Adrenal gland (tissue), 5 donors: ENCODE results near the gene ATRN.

Experiments
- POLR2A ChIP-seq, 2 donors: fragments of 450-650 bp; IDR thresholded peaks; one replicate each; pipeline ENCODE4 v1.6.1; 2017; ENCODE audit warnings: antibody characterized with exemption in 2 of 2, mild to moderate bottlenecking in 2 of 2, moderate library complexity in 1 of 2
- TF ChIP-seq, protein P1 (sequence below), 6 experiments: fragments of 450-650 bp in 4 of 6; fragments of 200-600 bp in 2 of 6; sonication (generic) in 1 of 6; IDR thresholded peaks; 1 replicate in 5 of 6; 2 replicates in 1 of 6; pipeline versions ENCODE4 v1.5.1 to v1.8.0; 2016 to 2021; ENCODE audit warnings: antibody characterized with exemption in 6 of 6, mild to moderate bottlenecking in 2 of 6, moderate library complexity in 1 of 6
- donor health status: DM: no; HTN: no; CAD: no.

DNA sequence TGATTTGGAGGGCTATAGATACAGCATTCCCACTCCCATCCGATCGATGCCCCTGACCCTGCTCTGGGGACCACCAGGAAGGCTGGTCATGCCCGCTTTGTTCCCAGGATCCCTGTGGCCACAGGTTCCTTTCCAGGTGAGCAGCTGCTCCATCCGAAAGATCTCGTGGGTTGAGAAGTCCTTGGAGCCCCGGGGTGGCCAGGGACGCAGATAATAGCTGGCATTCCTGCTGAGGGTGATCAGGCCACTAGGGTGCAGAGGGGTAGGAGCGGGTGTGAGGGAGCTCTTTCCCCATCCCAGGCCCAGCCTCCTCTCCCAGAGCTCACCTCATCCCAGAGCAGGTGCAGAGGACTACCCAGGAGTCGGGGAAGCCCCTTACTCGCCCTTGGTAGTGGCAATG, 203.6 kb downstream of the ATRN start:
- TF ChIP-seq, protein P1, sequence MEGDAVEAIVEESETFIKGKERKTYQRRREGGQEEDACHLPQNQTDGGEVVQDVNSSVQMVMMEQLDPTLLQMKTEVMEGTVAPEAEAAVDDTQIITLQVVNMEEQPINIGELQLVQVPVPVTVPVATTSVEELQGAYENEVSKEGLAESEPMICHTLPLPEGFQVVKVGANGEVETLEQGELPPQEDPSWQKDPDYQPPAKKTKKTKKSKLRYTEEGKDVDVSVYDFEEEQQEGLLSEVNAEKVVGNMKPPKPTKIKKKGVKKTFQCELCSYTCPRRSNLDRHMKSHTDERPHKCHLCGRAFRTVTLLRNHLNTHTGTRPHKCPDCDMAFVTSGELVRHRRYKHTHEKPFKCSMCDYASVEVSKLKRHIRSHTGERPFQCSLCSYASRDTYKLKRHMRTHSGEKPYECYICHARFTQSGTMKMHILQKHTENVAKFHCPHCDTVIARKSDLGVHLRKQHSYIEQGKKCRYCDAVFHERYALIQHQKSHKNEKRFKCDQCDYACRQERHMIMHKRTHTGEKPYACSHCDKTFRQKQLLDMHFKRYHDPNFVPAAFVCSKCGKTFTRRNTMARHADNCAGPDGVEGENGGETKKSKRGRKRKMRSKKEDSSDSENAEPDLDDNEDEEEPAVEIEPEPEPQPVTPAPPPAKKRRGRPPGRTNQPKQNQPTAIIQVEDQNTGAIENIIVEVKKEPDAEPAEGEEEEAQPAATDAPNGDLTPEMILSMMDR (IDR thresholded peaks at IDR 0.05) = no peak
- TF ChIP-seq POLR2A (IDR thresholded peaks at IDR 0.05) = no peak
